Measurements from ENCODE around the gene RHBDD1.
A peak's percentile ranks its signal among the peaks of the same experiment; 100 is the strongest.

RHBDD1 gene

DNA sequence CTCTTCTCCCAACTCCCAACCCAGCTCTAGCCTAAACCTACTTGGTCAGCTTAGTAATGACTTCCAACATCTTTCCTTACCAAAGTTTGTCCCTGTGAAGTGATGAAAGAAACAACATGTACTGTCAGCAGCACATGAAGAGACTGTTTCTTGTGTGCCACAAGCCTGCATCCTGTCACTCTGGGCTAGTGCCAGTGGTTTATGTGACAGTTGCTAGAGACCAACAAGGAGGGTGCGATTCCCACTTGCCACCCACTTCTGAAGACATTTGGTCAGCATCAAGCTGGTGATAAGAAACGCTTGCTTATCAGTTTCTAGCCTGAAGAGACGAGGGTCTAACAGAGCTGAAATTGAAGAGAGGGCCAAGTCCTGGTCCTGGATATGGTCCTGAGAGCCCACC, 195.5 kb downstream of the RHBDD1 start:
- DNase-seq: peak in 1 of 2 experiments; percentile 11

DNA sequence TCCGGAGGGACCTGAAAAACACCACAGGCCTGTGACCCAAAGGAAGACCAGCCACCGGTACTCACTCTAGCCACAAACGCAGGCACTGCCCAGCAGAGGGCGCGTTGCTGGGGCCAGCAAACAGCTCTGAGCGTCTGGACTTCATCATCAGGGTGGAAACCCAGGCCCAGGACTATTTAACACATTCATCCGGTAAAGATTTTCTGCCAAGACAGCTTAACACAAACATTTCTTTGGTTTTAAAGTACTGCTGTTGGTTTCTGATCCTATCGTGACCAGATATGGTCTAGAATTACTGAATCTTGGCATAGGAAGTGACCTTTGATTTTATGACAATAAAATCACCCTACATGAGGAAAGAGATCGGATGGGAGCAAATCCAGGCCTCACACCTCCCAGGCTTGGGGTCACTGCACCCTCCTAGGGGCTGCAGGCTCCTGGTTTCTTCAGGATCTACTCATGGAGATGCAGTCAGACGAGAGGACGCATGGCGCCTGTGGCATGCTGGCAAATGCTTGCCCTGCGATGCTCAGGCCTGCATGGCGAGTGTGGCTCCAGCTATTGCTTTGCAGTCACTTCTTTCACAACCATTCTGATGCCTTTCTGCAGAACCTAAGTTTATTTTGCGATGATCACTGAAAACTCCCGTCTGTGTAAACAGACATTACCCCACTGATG, 197.8 kb downstream of the RHBDD1 start:
- peak; percentile 36 to 61 for DNase-seq

More for the DNA sequence above, 195.5 kb downstream of the RHBDD1 start:
- TF ChIP-seq GATA1 (IDR thresholded peaks at IDR 0.05; ENCODE audit: low read depth, low read length): no peak
- TF ChIP-seq POLR2A (IDR thresholded peaks at IDR 0.05; ENCODE audit: low read length): no peak

GRCh38 chr2:227035711-227036367, 200.0 kb downstream of the RHBDD1 start:
- TF ChIP-seq POLR2A (IDR thresholded peaks at IDR 0.05; ENCODE audit: low read length) (no peak), GATA1 (IDR thresholded peaks at IDR 0.05; ENCODE audit: low read depth, low read length) (no peak)
- no peak for DNase-seq

More for the DNA sequence above, 197.8 kb downstream of the RHBDD1 start:
- TF ChIP-seq GATA1 (IDR thresholded peaks at IDR 0.05; ENCODE audit: low read depth, low read length) (no peak), POLR2A (IDR thresholded peaks at IDR 0.05; ENCODE audit: low read length) (no peak)

- TF ChIP-seq GATA1 (IDR thresholded peaks at IDR 0.05; ENCODE audit: low read depth, low read length) (no peak), POLR2A (IDR thresholded peaks at IDR 0.05; ENCODE audit: low read length) (no peak)
- DNase-seq: no peak
These were observed 200.7 kb downstream of the RHBDD1 start for GRCh38 chr2:227036527-227036926.

DNA sequence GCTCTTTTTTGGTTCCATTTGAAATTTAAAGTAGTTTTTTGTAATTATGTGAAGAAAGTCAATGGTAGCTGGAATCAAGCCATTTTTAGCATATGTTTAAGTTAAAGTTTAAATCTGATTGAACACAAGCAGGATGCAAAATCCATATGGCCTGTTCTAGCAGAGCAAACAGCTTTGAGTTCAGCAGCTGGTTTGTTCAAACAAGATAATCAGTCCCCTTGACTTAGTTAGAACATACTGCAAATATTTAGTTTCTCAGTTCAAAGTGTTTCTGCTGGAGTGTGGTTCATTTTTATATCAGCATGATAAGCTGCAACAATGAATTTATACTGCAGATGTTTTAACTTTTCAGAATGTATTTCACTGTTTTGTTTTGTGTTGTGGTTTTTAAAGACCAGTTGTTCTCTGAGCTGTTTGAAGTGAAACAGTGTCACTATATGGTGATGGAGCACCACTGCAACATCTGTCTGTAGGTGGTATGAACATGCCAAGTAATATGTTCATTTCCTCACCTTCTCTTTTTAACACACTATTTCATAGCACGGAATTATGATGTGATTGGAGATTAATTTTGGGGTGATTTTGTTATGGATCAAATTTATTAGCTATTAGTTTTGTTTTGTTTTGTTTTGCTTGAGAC, 202.8 kb downstream of the RHBDD1 start:
- TF ChIP-seq GATA1 (IDR thresholded peaks at IDR 0.05; ENCODE audit: low read depth, low read length): no peak
- no peak for TF ChIP-seq POLR2A (IDR thresholded peaks at IDR 0.05; ENCODE audit: low read length)
- no peak for DNase-seq

GRCh38 chr2:227043981-227044380, 208.1 kb downstream of the RHBDD1 start:
- no peak for TF ChIP-seq GATA1 (IDR thresholded peaks at IDR 0.05; ENCODE audit: low read depth, low read length)
- no peak for TF ChIP-seq POLR2A (IDR thresholded peaks at IDR 0.05; ENCODE audit: low read length)
- no peak for DNase-seq

All from erythroblast (primary cell).